OCI-LY3 (cell line): ENCODE results near the gene ACOXL.

Source experiments
- H2AFZ ChIP-seq: fragments of 200-600, 300-600 bp; shearing (Covaris generic); 2 replicates; pipeline ENCODE4 v1.6.0; 2014; ENCODE audit warnings: antibody characterized with exemption, low read depth, low read length
- H3K27ac ChIP-seq: fragments of 200-600, 300-600 bp; sonication (generic); 2 replicates; pipeline ENCODE4 v1.5.1; 2014; ENCODE audit warnings: mild to moderate bottlenecking, low read length, moderate library complexity, mixed read lengths
- H3K27me3 ChIP-seq: fragments of 200-600, 300-600 bp; sonication (generic); 2 replicates; pipeline ENCODE4 v1.6.1; 2014; ENCODE audit warnings: low read depth, low read length, mixed read lengths
- H3K36me3 ChIP-seq: fragments of 200-600, 300-600 bp; sonication (generic); replicated peaks from 2 replicates; pipeline ENCODE3; 2014; ENCODE audit warnings: low read depth, low read length, mixed read lengths
- H3K4me1 ChIP-seq: fragments of 300-600, 200-600 bp; sonication (generic); 2 replicates; pipeline ENCODE4 v1.6.1; 2014; ENCODE audit warnings: low read length, mixed read lengths
- H3K4me2 ChIP-seq: fragments of 200-600, 300-600 bp; sonication (generic); 2 replicates; pipeline ENCODE4 v1.6.1; 2014; ENCODE audit warnings: low read length, mixed read lengths
- H3K4me3 ChIP-seq: fragments of 300-600, 200-600 bp; sonication (generic); 2 replicates; pipeline ENCODE4 v1.5.1; 2014; ENCODE audit warnings: antibody characterized with exemption, mild to moderate bottlenecking, low read length, moderate library complexity
- H3K79me2 ChIP-seq: fragments of 300-600, 200-600 bp; shearing (Covaris generic); 2 replicates; pipeline ENCODE4 v1.6.1; 2014; ENCODE audit warnings: mild to moderate bottlenecking, low read length, mixed read lengths
- H3K9ac ChIP-seq: fragments of 300-600, 200-600 bp; shearing (Covaris generic); 2 replicates; pipeline ENCODE4 v1.6.0; 2014; ENCODE audit warnings: mild to moderate bottlenecking, low read length, moderate library complexity
- H3K9me3 ChIP-seq: fragments of 200-600, 300-600 bp; shearing (Covaris generic); 2 replicates; pipeline ENCODE4 v1.6.1; 2014; ENCODE audit warnings: low read length, mixed read lengths; ENCODE audit not compliant: insufficient read depth
- H4K20me1 ChIP-seq: fragments of 200-600, 300-600 bp; sonication (generic); 2 replicates; pipeline ENCODE4 v1.6.1; 2016; ENCODE audit warnings: low read length, mixed read lengths; ENCODE audit not compliant: insufficient read depth
- EZH2phosphoT487 ChIP-seq: fragments of 200-600 bp; shearing (Covaris generic); IDR thresholded peaks from 2 replicates; pipeline ENCODE4 v1.6.1; 2018; ENCODE audit warnings: antibody characterized with exemption, mixed run types, low read depth
- TF ChIP-seq, protein P1 (sequence below): fragments of 200-600, 300-600 bp; sonication (generic); IDR thresholded peaks from 2 replicates; pipeline ENCODE4 v1.5.1; 2014; ENCODE audit warnings: antibody characterized with exemption, low read length, low read depth

The ACOXL gene

DNA sequence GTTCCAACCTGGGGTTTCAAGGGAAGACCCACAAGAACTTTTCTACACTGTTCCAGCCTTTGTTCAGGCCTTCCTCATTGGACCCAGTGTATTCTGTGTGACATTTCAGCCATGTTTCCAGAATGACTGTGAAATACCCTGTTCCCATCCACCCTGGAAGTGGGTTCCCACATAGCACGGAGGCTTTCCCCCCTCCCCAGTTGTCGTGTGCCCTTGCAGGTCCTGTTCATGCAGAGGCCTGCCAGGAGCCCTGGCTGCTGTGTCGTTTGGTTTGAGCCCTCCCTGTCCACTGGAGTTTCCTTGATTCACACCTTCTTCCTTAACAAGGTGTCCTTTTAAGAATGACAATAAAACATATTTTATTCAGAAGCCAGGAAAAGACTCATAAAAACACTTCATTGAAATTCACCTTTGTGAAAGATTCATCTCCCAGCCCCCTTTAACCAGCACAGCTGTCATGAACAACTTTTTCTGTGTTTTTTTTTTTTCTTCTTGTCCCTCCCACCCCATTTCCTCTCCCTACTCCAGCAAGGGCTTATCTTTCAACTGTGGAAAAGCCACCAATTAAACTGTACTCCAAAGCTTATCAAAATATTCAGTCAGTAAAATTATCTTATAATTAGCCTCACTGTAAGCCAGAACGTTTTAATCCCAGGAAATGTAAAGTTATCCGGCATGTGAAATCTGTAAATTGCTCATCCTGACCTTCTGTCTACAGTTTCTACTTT, 106.4 kb downstream of the ACOXL start:
- H3K27ac ChIP-seq: no peak overlapping the region
- H3K4me3 ChIP-seq: no peak overlapping the region
- H3K4me2 ChIP-seq: no peak overlapping the region
- H3K36me3 ChIP-seq: no peaks in the 10 kb centered on the region
- TF ChIP-seq, protein P1, sequence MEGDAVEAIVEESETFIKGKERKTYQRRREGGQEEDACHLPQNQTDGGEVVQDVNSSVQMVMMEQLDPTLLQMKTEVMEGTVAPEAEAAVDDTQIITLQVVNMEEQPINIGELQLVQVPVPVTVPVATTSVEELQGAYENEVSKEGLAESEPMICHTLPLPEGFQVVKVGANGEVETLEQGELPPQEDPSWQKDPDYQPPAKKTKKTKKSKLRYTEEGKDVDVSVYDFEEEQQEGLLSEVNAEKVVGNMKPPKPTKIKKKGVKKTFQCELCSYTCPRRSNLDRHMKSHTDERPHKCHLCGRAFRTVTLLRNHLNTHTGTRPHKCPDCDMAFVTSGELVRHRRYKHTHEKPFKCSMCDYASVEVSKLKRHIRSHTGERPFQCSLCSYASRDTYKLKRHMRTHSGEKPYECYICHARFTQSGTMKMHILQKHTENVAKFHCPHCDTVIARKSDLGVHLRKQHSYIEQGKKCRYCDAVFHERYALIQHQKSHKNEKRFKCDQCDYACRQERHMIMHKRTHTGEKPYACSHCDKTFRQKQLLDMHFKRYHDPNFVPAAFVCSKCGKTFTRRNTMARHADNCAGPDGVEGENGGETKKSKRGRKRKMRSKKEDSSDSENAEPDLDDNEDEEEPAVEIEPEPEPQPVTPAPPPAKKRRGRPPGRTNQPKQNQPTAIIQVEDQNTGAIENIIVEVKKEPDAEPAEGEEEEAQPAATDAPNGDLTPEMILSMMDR: no peak
- TF ChIP-seq EZH2phosphoT487: no peak
- H3K9ac ChIP-seq: no peak overlapping the region
- H2AFZ ChIP-seq: no peak overlapping the region
- no peaks in the 10 kb centered on the region for H4K20me1 ChIP-seq
- H3K9me3 ChIP-seq: no peaks in the 10 kb centered on the region
- no peaks in the 10 kb centered on the region for H3K4me1 ChIP-seq
- peaks cover 70% of the 10 kb centered on the region for H3K27me3 ChIP-seq
- no peaks in the 10 kb centered on the region for H3K79me2 ChIP-seq

DNA sequence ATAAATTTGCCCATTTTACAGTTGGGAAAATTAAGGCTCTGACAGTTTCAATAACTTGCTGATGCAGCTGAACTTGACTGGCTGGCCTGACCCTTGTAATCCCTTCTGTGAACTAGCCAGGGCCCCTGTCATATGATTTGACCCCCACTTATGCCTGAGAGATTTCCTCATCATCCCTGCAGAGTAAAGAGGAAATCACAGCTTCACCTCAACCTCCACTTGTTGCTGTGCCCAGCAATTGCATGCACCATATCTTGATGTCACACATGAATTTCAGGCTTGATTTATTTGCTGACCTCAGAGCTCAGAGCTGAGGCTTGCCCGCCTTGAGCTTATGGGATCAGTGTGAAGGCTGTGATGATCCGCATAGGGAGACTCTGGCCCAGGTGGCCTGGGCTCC, 108.1 kb downstream of the ACOXL start:
- peaks cover 68% of the 10 kb centered on the region for H3K27me3 ChIP-seq
- H3K36me3 ChIP-seq: no peaks in the 10 kb centered on the region
- H3K4me2 ChIP-seq: no peak overlapping the region
- no peak overlapping the region for H3K9ac ChIP-seq
- no peak for TF ChIP-seq EZH2phosphoT487
- TF ChIP-seq, protein P1: no peak
- H3K27ac ChIP-seq: no peak overlapping the region
- no peaks in the 10 kb centered on the region for H3K79me2 ChIP-seq
- H3K4me3 ChIP-seq: no peak overlapping the region
- H3K9me3 ChIP-seq: no peaks in the 10 kb centered on the region
- H2AFZ ChIP-seq: no peak overlapping the region
- H3K4me1 ChIP-seq: no peaks in the 10 kb centered on the region
- no peaks in the 10 kb centered on the region for H4K20me1 ChIP-seq

DNA sequence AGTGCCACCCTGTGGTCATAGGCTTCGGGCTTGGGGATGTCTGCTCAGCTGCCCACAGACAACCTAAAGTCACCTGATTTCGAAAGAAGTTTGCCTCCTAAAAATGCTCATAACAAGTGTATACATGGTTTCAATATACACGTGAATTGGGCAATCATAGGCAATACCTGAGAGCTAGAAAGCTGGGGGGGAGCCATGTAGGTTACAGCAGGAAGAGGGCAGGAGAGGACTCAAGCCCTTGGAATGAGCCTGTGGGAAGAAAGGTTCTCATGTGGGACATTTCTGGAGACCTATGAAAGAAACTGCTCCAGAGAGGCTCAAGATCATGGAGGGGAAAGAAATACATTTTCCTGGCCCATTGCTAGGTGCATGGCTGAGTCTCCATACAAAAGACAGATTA, 109.7 kb downstream of the ACOXL start:
- H3K79me2 ChIP-seq: no peaks in the 10 kb centered on the region
- no peaks in the 10 kb centered on the region for H3K36me3 ChIP-seq
- no peak overlapping the region for H3K4me2 ChIP-seq
- no peaks in the 10 kb centered on the region for H3K9me3 ChIP-seq
- no peak overlapping the region for H3K9ac ChIP-seq
- H2AFZ ChIP-seq: no peak overlapping the region
- TF ChIP-seq, protein P1: no peak
- no peak for TF ChIP-seq EZH2phosphoT487
- no peaks in the 10 kb centered on the region for H3K4me1 ChIP-seq
- H3K27ac ChIP-seq: no peak overlapping the region
- peaks cover 78% of the 10 kb centered on the region for H3K27me3 ChIP-seq
- H4K20me1 ChIP-seq: no peaks in the 10 kb centered on the region
- no peak overlapping the region for H3K4me3 ChIP-seq

DNA sequence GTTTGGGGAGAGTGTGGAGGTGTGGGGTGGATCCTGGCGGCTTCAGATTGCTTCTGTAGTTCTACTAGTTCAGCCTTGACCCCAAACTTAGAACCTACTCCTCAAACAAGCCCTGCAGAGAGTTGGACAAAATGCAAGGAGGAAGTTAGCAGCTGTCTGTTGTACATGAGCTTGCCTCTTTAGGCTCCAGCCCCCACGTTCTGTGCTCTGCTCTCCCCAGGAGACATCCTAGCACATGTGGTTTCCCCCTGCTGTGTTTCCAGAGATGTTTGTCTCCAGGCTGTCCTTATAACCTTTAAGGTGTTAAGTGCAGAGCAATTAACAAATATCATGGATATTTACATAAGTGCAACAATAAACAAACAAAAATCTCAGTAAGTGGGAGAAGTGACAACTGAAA, 111.1 kb downstream of the ACOXL start:
- Histone ChIP-seq H3K4me1 (no peaks in the 10 kb centered on the region), H4K20me1 (no peaks in the 10 kb centered on the region), H3K27me3 (peaks cover 83% of the 10 kb centered on the region), H3K36me3 (no peaks in the 10 kb centered on the region), H3K79me2 (no peaks in the 10 kb centered on the region), H2AFZ (no peak overlapping the region), H3K4me2 (no peak overlapping the region), H3K4me3 (no peak overlapping the region), H3K9ac (no peak overlapping the region), H3K9me3 (no peaks in the 10 kb centered on the region), H3K27ac (no peak overlapping the region)
- TF ChIP-seq, protein P1: no peak
- no peak for TF ChIP-seq EZH2phosphoT487
